ENCODE results near the gene NKAIN4. TPM values are rescaled to one million over a fixed set of nuclear protein-coding genes. Genes with fewer than 3 reads are reported as not detected.

Gene NKAIN4
- total and polyA plus RNA-seq, 2 donors (not counting 1 experiment from before 2014, with no cell fraction given) = not detected

DNA sequence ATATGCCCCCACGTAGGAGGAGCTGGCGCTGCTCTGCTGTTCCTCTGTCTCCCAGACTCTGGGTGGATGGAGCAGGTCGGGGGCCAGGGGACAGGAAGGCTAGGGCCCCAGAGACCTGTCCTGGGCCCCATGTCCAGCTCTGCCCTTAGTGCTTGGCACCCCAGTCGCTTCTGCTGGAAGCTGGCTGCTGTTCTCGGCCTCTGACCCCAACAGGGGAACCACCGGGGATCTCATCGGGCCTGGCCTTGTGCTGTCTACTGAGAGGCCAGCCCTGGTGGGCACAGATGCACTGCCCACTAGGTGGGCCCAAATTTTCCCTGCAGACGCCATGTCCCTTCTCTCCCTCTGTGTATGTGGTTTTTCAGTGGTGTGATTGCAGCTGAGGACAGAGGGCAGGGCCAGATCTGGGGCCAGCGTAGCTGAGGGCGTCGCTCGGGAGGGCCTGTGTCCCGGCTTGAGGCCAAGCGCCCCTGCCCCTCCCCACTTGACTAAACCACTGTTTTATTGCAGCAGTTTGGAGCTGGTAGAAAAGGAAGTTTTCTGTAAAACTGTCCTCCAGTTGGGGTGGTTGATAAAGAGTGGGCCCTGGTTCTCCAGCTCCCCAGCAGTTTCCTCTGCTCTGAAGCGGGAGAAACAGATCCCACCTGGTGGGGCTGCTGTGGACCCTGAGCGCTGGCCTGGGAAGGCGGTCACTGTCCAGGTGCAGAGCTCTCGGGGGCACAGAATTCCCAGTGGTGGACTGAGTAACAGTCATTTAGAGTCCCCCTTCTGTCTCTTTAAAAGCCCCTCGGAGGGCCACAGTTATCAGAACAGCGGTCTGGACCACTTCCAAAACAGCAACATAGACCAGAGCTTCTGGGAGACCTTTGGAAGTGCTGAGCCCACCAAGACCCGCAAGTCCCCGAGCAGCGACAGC, 32.8 kb upstream of the NKAIN4 start:
- Histone ChIP-seq H3K9ac (ENCODE audit: low read length) (no peak overlapping the region), H3K9me3 (ENCODE audit: control extremely low read depth in 1 of 3, control insufficient read depth in 2 of 3, insufficient read depth in 1 of 3, low read length in 2 of 3) (no peaks in the 10 kb centered on the region), H3K4me3 (ENCODE audit: control extremely low read depth in 1 of 5, extremely low read depth in 1 of 5, insufficient read depth in 1 of 5, low read depth in 2 of 5, low read length in 4 of 5) (no peak overlapping the region), H4K20me1 (ENCODE audit: control insufficient read depth, insufficient read depth, low read length, poor library complexity, severe bottlenecking) (no peaks in the 10 kb centered on the region), H3K27ac (ENCODE audit: low read length in 2 of 2) (no peak overlapping the region), H3K79me2 (ENCODE audit: control insufficient read depth, insufficient read depth, low read length) (no peaks in the 10 kb centered on the region), H3K4me2 (replicated peaks; ENCODE audit: low read depth, low read length, poor library complexity, severe bottlenecking) (no peak overlapping the region), H3K36me3 (replicated peaks in 1 of 2; ENCODE audit: control extremely low read depth in 1 of 2, control insufficient read depth in 1 of 2, extremely low read depth in 1 of 2, insufficient read depth in 2 of 2, low read length in 1 of 2) (peaks cover 0 to 11% of the 10 kb centered on the region in 2 experiments), H3K27me3 (replicated peaks in 1 of 4; ENCODE audit: control extremely low read depth in 1 of 4, control insufficient read depth in 3 of 4, insufficient read depth in 4 of 4, low read length in 3 of 4) (no peaks in the 10 kb centered on the region), H2AFZ (ENCODE audit: insufficient read depth, low read depth, low read length, poor library complexity, severe bottlenecking) (no peak overlapping the region), H3K4me1 (ENCODE audit: control insufficient read depth in 2 of 2, insufficient read depth in 2 of 2, low read length in 2 of 2) (no peaks in the 10 kb centered on the region)
- TF ChIP-seq CTCF (IDR thresholded peaks at IDR 0.05) (no peak), EZH2 (IDR thresholded peaks at IDR 0.05; ENCODE audit: borderline replicate concordance, insufficient read depth, low read depth, low read length, poor library complexity, severe bottlenecking) (no peak)
- CTCF ChIA-PET = interaction anchor here (1.2 kb wide), 1 partner anchor 63 kb away, joined by 3 read pairs; no protein-coding TSS in a partner anchor
- Mint-ChIP-seq H3K27me3 (no peaks in the 10 kb centered on the region), H3K4me1 (peaks cover 1% of the 10 kb centered on the region), H3K4me3 (no peak overlapping the region), H3K27ac (no peak overlapping the region), H3K9me3 (ENCODE audit: insufficient read depth) (no peaks in the 10 kb centered on the region)
- ATAC-seq (ENCODE audit: low read depth) = no peak
- intact Hi-C loops (cut with micrococcal nuclease) = no loop called here
- 94% methylated on average over 15 of the region's 23 CpGs for WGBS (ENCODE audit: insufficient coverage)
- POLR2A ChIA-PET = interaction anchor here (0.6 kb wide), 1 partner anchor 310 kb away, joined by 3 read pairs; no protein-coding TSS in a partner anchor
- no peak for DNase-seq
